22Rv1 (cell line): ENCODE data around the gene DHRS3.

ENCODE experiments used
- H3K27ac ChIP-seq: fragments of 450-650 bp; 2 replicates; pipeline ENCODE4 v1.5.1; 2017
- CTCF ChIP-seq: fragments of 450-650 bp; IDR thresholded peaks from 2 replicates; pipeline ENCODE4 v1.5.1; 2017; ENCODE audit warnings: mild to moderate bottlenecking
- ZFX ChIP-seq: fragments of 450-650 bp; IDR thresholded peaks from 2 replicates; pipeline ENCODE4 v1.6.1; 2017; ENCODE audit warnings: antibody characterized with exemption, borderline replicate concordance

The DHRS3 gene

GRCh38 chr1:12596007-12596821, 21.8 kb downstream of the DHRS3 start:
- no peak overlapping the region for H3K27ac ChIP-seq
- no peak for TF ChIP-seq CTCF
- TF ChIP-seq ZFX = no peak

GRCh38 chr1:12595757-12596006, 22.3 kb downstream of the DHRS3 start:
- TF ChIP-seq CTCF (no peak), ZFX (no peak)
- no peak overlapping the region for H3K27ac ChIP-seq

- no peak overlapping the region for H3K27ac ChIP-seq
- TF ChIP-seq CTCF (no peak), ZFX (no peak)
Observed at GRCh38 chr1:12594966-12595756, 22.8 kb downstream of the DHRS3 start.

- H3K27ac ChIP-seq = no peak overlapping the region
- TF ChIP-seq CTCF (no peak), ZFX (no peak)
Observed at GRCh38 chr1:12594490-12594889, 23.5 kb downstream of the DHRS3 start.

GRCh38 chr1:12593621-12594066, 24.4 kb downstream of the DHRS3 start:
- no peak for TF ChIP-seq CTCF
- no peak for TF ChIP-seq ZFX
- H3K27ac ChIP-seq = no peak overlapping the region

GRCh38 chr1:12592496-12592895, 25.5 kb downstream of the DHRS3 start:
- H3K27ac ChIP-seq = no peak overlapping the region
- TF ChIP-seq CTCF = no peak
- no peak for TF ChIP-seq ZFX

- H3K27ac ChIP-seq = no peak overlapping the region
- no peak for TF ChIP-seq ZFX
Observed at GRCh38 chr1:12591267-12591938, 26.6 kb downstream of the DHRS3 start.
